GM12801 (cell line): Measurements from ENCODE around the gene CELF2.

ENCODE experiments used
- CTCF ChIP-seq: IDR thresholded peaks from one replicate; pipeline ENCODE4 v1.5.1; 2011; ENCODE audit warnings: control low read depth; ENCODE audit not compliant: insufficient read length; ENCODE audit errors: extremely low read depth

CELF2 gene

GRCh38 chr10:11262494-11263345 is 245.0 kb downstream of the CELF2 start:
- no peak for TF ChIP-seq CTCF

GRCh38 chr10:11263767-11264166 is 246.1 kb downstream of the CELF2 start:
- no peak for TF ChIP-seq CTCF

GRCh38 chr10:11264296-11265048 is 246.8 kb downstream of the CELF2 start:
- TF ChIP-seq CTCF, result no peak

GRCh38 chr10:11265484-11265883 is 247.8 kb downstream of the CELF2 start:
- TF ChIP-seq CTCF, result no peak

GRCh38 chr10:11266426-11266825 is 248.8 kb downstream of the CELF2 start:
- no peak for TF ChIP-seq CTCF

GRCh38 chr10:11270135-11270857 is 252.6 kb downstream of the CELF2 start:
- peak; percentile 57 for TF ChIP-seq CTCF

GRCh38 chr10:11270858-11271179 is 253.1 kb downstream of the CELF2 start:
- TF ChIP-seq CTCF, result no peak
